Heart left ventricle (tissue), 13 donors: Measurements from ENCODE around the gene MPPED1.

Source experiments
- CTCF ChIP-seq, 12 donors: fragments of 200-600 bp; sonication (generic) in 4 of 12; IDR thresholded peaks; one replicate each; pipeline versions ENCODE4 v1.5.0 to v1.8.0; 2018 to 2022; ENCODE audit warnings: antibody characterized with exemption in 12 of 12, mild to moderate bottlenecking in 5 of 12
- POLR2A ChIP-seq, 2 donors: fragments of 450-650 bp; IDR thresholded peaks; one replicate each; pipeline ENCODE4 v1.6.1; 2017; ENCODE audit warnings: antibody characterized with exemption in 2 of 2, mild to moderate bottlenecking in 2 of 2, moderate library complexity in 2 of 2
- donor health status: ischemic (EF 13 %, LVEDD 7.1; RV severe dilation, severe dysfunction).
- donor health status: DM: no; HTN: yes; CAD: no.
- donor health status: DM: no; HTN: no; CAD: no.
- donor health status: ischemic (EF 25% LVEDD 6.9; RV normal size, moderate dysfunction).
- donor health status: ischemic (EF 25% LVEDD 5.7; RV mildly dilated, moderate dysfunction).
- donor health status: ischemic (EF 35%, LVEDD 5.7; RV mildly dilated, moderate dysfunction).
- donor health status: nonischemic (EF 11% LVEDD 7.7; RV severe dilation, severe dysfunction).
- donor health status: DM: yes; HTN: yes; CAD: no.
- donor health status: PGD.
- donor health status: ischemic (EF 29% LVEDD 5.4; RV normal size, mild dysfunction).
- donor health status: nonischemic (EF 23%, LVEDD 6.1; RV moderate dilation, normal function).

- TF ChIP-seq CTCF (IDR thresholded peaks at IDR 0.05), result no peak
- no peak for TF ChIP-seq POLR2A (IDR thresholded peaks at IDR 0.05)
Measured at GRCh38 chr22:43488937-43489336, 77.1 kb downstream of the MPPED1 start.
